ENCODE data around the gene PFDN2.

Gene PFDN2

GRCh38 chr1:161117759-161118581 lies at the start of gene PFDN2, which contains the start of gene NIT1:
TSS of gene PFDN2 (minus strand) at chr1:161118037. CDS start at chr1:161118026, 11 bp downstream.
TSS of gene NIT1 (plus strand) at chr1:161118105. CDS start at chr1:161118177, 72 bp downstream.
- DNase-seq = peak; percentile 84

GRCh38 chr1:161166669-161167548 lies 49.1 kb upstream of the PFDN2 start:
- DNase-seq = no peak

GRCh38 chr1:161165742-161166668 lies 48.2 kb upstream of the PFDN2 start, which contains the start of gene PPOX:
TSS of gene PPOX (plus strand) at chr1:161166426. CDS start at chr1:161166848, 422 bp downstream.
- peak; percentile 99 for DNase-seq

- DNase-seq = no peak
Observed at GRCh38 chr1:161164901-161165610, 47.2 kb upstream of the PFDN2 start.

- DNase-seq = no peak
Observed at GRCh38 chr1:161163793-161164192, 46.0 kb upstream of the PFDN2 start.

GRCh38 chr1:161162806-161163205 lies 45.0 kb upstream of the PFDN2 start:
- DNase-seq = no peak

GRCh38 chr1:161162052-161162451 lies 44.2 kb upstream of the PFDN2 start:
- no peak for DNase-seq

- DNase-seq = no peak
Observed at GRCh38 chr1:161161652-161162051, 43.8 kb upstream of the PFDN2 start.

GRCh38 chr1:161160671-161161145 lies 42.9 kb upstream of the PFDN2 start:
- DNase-seq = no peak

GRCh38 chr1:161159913-161160243 lies 42.0 kb upstream of the PFDN2 start:
- DNase-seq = peak; percentile 51

GRCh38 chr1:161159087-161159912 lies 41.5 kb upstream of the PFDN2 start, which contains the start of gene USP21:
TSS of gene USP21 (plus strand) at chr1:161159500. CDS start at chr1:161160641, 1,141 bp downstream.
- peak; percentile 97 for DNase-seq

GRCh38 chr1:161158316-161159010 lies 40.6 kb upstream of the PFDN2 start:
- no peak for DNase-seq

- no peak for DNase-seq
Observed at GRCh38 chr1:161157867-161158266, 40.0 kb upstream of the PFDN2 start.

GRCh38 chr1:161153682-161154337 lies 36.0 kb upstream of the PFDN2 start, which contains the start of gene UFC1:
TSS of gene UFC1 (plus strand) at chr1:161153978. CDS start at chr1:161153998, 20 bp downstream.
- DNase-seq = peak; percentile 88

GRCh38 chr1:161153176-161153575 lies 35.3 kb upstream of the PFDN2 start:
- no peak for DNase-seq

GRCh38 chr1:161145832-161146231 lies 28.0 kb upstream of the PFDN2 start:
- no peak for DNase-seq

- no peak for DNase-seq
Observed at GRCh38 chr1:161140755-161141400, 23.0 kb upstream of the PFDN2 start.

GRCh38 chr1:161139766-161140165 lies 21.9 kb upstream of the PFDN2 start:
- peak; percentile 27 for DNase-seq

- DNase-seq = no peak
Observed at GRCh38 chr1:161138431-161138830, 20.6 kb upstream of the PFDN2 start.
